SH-SY5Y (cell line): ENCODE data around the gene SUGCT.

Experiments
- GATA2 ChIP-seq: IDR thresholded peaks from 2 replicates; pipeline ENCODE4 v1.6.1; 2011; ENCODE audit warnings: mild to moderate bottlenecking, low read depth, low read length
- GATA3 ChIP-seq: IDR thresholded peaks from 2 replicates; pipeline ENCODE4 v1.6.1; 2011; ENCODE audit warnings: low read depth, mild to moderate bottlenecking, low read length, moderate library complexity

GRCh38 chr7:40822861-40823260 lies 688.1 kb downstream of the SUGCT start:
- TF ChIP-seq GATA2 (no peak), GATA3 (no peak)
